Limb (tissue), 2 donors: ENCODE measurements around the gene EGFR.

ENCODE experiments used
- DNase-seq, 2 donors: peaks; one replicate each; pipeline ENCODE4 v3.0.0-alpha.2; 2016; ENCODE audit errors: extremely low spot score in 2 of 2

Gene EGFR

DNA sequence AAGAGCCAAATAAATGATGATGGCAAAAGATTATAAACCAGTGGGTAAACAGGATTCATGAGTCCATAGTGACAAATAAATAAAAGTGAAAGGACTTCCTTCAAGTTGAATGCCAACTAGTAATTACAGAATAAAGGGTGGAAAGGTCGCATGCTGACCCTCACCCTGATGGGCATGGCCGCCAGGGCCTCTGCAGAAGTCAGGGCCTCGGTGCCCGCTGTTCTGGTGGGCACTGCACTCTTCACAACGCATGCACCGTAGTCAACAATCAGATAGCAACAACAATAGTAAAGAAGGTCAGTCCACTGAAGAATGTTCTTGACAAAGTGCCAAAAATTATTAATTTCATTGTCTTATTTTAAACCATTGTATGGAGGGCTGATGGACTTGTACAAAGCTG is 223.1 kb downstream of the EGFR start:
- DNase-seq = no peak

DNA sequence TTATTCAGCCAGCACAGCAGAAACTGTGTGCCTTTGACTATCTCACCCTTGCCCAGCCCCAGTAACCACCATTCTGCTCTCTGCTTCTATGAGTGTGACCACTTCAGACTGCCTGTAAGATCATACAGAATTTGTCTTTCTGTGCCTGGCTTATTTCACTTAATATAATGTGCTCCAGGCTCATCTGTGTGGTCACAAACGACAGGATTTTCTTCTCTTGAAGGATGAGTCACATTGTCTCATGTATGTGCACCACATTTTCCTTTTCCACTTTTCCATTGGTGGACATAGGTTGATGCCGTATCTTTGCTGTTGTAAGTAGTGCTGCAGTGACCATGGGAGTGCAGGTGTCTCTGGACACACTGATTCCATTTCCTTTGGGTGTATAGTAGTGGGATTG is 223.8 kb downstream of the EGFR start:
- no peak for DNase-seq

DNA sequence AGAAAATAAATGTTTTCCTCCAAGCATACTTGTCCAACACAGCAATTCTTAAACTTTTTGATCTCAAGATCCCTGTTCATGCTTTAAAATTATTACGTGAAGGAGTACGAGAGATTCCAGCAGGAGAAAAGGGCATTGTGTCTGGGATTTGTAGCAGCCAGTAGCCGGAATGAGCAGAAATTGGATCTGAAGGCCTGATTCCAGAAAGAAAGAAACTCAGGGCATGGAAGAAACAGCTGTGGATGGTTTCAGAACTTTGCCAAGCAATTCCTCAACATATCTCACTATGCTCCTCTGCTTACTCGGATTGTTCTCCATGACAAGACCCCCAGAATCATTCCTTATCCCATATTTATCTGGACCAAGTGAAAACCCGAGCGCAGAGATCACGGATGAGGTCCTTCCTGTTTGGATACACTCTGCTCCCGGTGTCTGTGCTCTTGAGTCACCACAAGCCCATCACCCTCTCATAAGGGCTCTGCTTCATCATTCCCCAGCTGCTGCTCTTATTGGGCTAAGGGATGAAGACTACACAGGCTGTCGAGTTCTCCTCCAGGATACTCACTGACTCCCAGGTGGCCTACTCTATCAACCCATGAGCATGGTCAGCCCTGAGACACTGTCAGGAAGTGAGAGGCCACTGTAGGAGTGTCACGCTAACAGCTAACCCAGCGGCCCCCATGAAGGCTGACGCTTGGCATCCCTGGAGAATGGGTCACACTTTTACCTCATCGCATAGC is 225.4 kb downstream of the EGFR start:
- no peak for DNase-seq

DNA sequence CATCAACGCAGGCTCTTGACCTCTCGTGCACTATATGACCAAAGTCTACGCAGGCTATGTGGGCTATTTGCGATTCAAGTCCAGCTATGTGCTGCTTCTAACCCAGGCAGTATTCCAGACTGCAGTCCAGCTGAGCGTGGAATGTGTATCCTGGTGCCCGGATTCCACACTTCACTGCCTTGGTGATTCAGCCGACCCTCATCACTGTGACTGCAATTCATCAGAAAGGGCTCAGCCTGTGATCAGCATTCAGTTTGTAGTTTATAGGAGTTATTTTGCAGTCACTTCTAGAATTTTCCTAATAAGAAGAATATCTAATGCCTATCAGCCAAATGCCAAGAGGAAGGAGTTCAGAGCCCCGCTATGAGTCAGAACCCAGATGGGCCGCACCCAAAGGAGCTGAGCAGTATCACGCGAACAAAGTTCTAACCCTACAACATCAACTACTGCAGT is 226.5 kb downstream of the EGFR start:
- no peak for DNase-seq

DNA sequence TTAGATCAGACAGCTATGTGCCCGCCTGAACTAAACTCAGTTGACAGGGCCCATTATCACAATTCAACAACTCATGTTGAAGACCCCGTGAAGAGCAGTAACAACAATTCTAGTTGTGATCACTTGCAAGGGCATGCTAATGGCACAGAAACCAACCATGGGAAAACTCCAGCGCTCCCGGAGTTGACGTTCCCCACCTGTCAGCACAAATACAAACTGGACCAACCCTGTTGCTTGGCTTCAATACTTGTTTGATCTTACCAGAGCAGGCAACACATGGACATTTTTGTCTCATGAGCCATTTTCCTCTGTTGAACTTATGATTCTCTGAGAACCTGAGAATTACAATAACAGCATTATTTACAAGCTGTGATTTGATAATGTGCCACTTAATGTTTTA is 227.4 kb downstream of the EGFR start:
- no peak for DNase-seq

DNA sequence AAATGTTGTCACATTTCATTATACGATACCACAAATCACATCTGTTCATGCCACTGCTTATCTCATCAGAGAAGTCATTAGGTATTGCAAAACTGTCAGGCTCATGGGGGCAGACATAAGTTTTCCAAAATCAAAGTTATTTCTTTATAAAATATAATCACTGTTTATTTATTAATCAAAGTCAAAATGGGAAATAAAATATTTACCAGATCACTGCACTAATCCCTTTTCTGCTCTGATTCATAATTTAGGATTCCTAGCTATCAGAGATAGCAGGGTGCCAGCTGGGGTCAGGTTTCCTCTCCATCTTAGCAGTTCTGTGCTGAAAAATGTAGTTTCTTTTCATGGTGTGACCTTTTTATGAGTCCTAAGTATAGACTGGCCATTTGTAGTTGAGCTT is 228.6 kb downstream of the EGFR start:
- DNase-seq = no peak

DNA sequence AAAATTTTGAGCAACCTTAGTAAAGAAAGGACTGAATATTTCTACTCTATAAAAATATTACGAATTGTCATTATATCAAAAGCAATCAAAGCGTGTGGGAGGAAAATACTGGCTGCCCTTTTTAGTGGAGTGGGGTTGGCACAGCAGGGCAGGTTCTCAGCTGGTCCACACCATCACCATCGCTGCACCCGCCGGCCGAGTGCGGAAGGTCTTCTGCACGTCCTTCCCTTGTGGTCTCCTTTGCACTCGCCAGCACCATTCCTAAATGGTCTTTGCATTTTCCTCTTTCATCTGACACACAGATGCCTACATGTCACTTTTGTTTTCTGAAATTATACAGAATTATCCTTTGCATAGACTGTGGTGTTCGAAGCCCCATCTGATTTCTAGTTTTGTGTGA is 229.7 kb downstream of the EGFR start:
- DNase-seq = no peak

DNA sequence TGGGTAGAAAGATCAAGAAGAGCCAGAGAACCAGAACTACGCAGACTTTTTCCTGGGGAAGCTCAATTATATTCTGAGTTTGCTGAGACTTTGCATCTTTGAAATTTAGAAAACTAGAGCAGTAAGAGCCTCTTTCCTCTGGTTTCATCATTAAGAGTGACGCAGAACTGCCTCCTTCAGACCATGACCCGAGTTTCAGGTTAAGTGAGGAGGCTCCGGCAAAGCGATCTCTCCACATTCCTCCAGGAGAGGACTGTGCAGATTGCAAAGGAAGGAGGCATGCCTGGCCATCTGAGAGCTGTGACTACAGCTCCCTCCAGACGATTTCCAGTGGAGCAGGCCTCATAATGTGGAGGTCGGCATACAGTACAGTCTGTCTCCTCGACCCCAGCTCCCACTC is 230.5 kb downstream of the EGFR start:
- DNase-seq = no peak

DNA sequence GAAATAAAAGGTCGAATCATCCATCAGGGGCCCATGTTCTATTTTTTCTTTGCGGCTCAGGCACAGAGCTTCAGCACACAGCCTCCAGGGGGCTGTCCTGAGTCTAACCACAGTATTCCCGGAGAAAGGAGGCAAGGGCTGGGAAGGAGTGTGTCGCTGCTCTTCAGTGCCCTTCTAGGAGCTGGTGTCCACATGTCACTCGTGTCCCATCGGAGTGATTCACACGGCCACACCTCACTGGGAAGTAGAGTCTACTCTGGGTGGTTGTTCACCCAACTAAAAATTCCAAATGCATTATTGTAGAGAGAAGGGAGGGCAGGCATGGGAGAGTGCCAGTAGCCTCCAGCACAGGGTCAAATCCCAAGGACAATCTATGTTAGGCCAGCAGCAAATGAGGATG is 231.5 kb downstream of the EGFR start:
- DNase-seq = no peak

DNA sequence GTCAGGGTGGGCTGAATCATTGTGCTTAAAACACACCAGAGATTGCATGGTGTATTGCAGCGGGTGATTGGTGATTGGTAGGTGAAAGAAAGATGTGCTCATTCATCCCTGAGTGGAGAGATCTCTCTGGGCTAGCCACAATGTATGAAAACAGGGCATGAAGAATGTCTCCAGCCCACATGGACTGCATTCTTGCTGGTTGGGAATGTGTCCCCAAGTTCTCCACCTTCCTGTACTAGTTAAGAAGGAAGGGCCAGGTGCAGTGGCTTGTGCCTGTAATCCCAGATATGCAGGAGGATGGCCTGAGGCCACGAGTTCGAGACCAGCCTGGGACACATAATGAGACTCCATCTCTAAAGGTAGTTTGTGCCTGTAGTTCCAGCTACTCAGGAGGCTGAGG is 232.5 kb downstream of the EGFR start:
- no peak for DNase-seq

DNA sequence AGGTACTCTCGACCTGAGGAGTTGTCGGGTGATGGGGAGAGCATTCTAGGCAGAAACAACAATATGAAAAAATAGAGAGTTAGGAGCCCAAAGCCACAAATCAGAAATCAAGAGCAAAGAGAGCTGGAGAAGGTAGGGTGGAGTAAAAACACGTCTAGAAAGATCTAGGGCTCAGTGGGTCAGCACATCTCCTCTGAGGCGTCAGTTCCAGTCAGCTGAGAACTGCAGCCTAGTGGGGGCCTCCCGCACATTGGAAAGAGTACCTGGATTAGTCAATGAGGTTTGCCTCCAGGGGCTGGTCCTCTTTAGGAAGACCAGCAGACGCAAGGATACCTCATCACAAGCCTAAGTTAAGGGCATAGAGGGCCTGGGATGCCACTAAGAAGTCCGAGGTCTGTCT is 233.1 kb downstream of the EGFR start:
- DNase-seq = no peak

DNA sequence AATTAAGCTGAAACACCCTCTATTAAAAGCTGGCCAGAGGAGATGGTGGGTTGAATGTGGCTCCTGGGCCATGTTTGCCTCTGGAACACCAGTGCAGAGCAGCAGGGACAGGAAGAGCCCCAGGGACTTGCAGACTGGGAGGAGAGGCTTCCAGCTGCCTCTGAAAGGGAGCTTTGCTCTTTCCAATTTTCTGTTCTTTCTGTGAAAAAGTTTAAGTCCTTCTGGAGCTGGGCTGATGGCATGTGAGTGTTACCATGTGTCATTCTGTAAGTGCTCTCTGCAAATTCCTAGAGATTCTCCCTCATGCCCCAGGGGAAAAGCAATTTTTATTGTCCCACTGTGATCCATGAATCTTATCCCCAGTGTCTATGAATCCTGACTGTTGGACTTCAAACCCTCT is 233.6 kb downstream of the EGFR start:
- no peak for DNase-seq

DNA sequence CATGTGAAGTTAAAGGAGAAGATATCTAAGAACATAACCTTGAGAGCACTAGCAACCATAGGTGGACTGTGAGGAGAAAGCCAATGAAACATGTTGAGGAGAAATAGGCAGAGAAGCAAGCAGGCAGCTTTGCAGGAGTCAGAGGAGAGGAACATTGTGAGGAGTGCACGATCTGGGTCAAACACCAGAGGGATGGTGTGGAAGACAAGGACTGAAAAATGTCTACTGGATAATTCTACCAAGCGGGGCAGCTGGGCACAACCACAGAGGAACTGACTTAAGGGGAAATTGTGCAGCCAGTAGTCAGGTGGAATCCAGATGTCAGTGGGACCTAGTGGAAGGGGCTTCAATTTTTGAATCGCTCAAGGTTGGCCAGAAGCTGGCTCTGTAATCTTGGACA is 234.4 kb downstream of the EGFR start:
- no peak for DNase-seq

DNA sequence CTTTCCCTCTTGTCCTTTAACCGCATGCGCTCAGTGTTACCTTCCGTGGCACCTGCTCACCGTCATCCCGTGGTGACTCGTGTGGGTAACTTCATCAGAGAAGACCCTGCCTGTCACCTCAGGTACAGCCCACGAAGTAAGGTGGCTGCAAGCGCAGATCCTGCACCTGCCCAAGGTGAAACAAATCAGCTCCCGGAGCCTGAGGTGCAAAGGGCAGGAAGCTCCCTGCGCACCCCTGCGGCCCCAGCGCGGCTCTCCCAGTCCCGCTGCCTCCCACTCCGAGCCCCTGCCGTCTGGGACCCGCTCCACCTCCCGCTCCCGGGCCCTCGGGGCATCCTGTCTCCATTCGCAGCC is 235.4 kb downstream of the EGFR start:
- no peak for DNase-seq

DNA sequence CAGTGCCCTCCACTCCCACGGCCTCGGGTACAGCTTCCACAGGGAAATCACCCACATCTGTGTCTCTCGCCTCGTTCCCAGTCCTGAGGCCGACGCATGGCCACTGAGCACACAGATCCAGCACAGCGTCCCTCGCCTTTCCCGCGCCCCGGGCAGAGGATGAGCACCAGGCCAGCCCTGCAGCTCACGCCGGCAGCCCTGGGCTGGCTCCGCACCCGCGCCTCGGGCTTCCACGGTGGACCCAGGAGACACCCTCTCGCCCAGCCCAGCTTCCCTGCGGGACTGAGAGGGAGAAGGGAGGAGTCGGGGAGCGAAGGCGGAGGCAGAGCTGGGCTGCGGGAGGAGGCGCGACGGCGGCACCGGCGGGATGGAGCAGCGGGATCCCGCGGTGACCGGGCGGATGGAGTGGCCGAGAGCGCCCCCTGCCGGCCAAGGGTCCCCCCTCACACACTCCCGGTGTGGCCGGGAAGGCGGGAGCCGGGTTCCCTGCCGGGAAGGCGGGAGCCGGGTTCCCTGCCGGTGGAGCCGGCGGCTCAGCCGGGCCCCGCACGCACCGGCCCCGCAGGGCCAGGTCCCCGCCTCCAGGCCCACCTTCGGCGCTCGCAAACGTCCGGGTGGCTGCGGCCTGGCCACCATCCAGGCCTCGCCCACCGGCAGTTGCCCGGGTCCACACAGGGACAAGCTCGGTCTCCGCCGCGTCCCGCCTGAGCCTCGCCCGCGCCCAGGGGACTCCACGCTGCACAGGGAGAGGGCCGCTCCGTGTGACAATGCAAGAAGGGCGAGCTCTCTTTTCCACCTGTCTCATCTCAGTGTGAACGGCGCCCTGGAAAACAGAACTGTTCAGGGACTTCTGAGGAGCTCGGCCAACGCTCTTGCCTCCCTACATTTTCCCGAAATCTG is 236.0 kb downstream of the EGFR start:
- DNase-seq = peak; percentile 80 to 96

DNA sequence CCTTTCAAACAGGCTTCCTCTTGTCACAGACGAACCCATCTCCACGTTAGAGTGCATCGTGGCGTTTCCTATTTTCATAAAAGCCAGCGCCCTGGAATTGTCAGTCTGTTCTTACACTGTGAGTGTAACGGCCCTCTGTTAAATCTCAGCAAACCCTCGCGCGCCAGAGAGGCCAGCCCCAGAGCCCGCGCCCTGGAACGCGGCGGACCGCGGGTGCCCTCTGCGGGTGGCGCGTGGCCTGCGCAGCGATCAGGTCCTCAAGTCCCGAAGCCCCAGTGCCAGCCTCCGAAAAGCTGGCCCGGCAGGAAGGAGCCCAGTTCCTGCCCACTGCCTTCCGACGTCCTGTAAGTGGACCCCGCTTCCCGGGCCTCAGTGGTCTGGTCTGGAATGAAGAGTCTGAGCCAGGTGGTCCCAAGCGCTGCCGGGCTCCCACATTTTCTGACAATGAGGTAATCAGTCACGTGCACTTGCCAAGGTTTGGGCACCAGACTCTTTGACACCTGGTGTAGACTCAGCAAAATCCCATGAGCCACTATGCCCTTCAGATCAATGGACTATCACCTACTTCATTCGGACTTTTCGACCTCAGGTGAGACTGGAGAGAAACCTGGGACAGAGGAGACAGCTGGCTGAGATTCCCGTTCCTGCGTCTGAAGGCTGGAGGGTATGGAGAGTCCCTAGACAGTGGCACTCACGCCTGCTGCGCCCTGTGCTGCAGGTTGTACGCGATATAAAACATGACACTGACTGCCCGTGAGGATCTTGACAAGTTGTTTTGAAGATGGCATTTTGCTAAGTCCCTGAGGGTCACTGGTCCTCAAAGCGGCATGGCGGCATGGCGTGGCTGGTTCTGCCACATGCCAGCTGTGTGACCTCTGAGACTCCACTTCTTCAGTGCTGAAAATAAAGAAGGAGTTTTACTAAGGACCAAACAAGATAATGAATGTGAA is 237.0 kb downstream of the EGFR start:
- DNase-seq = peak; percentile 89 to 91

DNA sequence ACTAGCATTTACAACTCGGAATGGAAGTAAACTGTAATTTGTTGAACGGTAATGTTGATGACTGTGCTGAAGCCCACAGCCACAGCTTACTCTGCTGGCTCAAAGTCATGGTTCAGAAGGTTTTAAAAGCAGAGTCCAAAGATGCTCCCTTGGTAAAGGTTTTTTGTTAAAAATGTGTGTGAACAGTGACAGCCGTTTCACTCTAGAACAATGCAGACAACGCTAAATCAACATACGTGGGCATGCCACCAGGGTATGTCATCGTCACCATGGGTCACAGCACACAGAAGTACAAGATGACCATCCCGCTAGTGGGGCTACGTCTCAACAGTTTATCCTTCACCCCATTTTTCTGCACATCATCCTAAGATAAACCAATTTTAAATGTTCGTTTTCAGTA is 239.8 kb downstream of the EGFR start:
- DNase-seq = no peak

DNA sequence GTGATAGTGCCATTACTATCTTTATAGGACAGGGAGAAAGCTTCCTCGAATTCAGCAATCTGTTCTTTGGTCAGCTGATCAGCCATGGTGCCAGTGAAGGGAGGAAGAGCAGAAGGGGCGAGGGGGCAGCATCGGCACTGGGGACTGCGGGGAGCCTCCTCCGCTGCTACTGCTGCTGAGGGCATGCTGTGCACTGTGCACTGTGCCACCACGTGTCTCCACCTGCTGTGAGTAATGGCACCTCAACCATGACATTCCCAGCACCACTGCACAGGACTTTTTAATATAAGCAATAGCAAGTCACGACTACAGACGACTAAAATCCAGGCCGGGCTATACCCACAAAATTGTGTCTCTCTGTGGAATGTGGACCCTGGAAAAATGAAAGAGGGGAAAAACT is 241.4 kb downstream of the EGFR start:
- DNase-seq = no peak

DNA sequence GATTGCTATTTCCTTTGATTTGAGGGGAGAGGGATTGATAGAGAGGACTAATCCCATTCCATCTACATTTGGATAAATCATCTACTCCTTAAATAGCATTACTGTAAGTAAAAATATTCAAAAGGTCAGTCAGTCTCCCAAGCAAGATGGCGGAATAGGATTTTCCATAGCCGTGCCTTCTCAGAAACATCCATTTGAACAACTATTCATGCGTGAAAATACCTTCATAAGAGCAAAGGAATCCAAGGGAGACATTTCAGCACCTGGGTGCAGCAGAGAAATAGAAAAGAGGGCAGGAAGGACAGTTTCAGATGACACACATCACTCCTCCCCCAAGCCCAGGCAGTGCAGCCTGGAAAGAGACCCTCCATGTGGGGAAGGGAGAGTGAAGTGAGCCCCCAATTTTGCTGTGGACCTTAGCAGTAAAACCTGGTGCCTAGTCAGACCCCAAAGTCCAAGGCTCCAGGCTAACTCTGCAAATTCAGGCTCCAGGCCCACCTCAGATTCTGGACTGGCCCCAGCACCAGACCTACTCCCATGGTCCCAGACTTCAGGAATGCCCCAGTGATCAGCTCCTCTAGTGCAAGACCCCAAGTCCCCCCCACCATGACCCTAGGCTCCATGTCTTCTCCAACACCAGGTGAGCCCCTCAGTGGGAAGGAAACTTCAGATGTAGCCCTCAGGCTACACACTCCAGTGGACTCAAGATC is 242.0 kb downstream of the EGFR start:
- no peak for DNase-seq
